Left colon (tissue), 2 donors: Measurements from ENCODE around the gene LRRC23. TPM values are rescaled to one million over a fixed set of nuclear protein-coding genes. Genes with fewer than 3 reads are reported as not detected.

Experiments used
- ATAC-seq: fragments of 200-7000 bp; cut with Tn5 transposase; one replicate; pipeline ENCODE4 v1.9.1; 2020; ENCODE audit warnings: mild to moderate bottlenecking, moderate library complexity
- DNase-seq, 2 donors: peaks; one replicate each; pipeline ENCODE4 v3.0.0-alpha.2; 2020
- intact Hi-C, 2 donors: fragments of 100-400 bp; cut with DNase I in 1 of 2; cut with micrococcal nuclease in 1 of 2; formaldehyde crosslinking; loops; one replicate each; pipeline versions ENCODE4 v1.11.2 to v1.14.0; 2022; cut with DNase I, micrococcal nuclease
- total RNA-seq, 2 donors: library from RNA; stranded (reverse); fragmentation: NEBNext Ultra II Directional; extraction: Animal tissue kit (Norgen Biotek cat#: 25700); gene quantifications; one replicate each; pipeline ENCODE4 v1.2.1, GENCODE V29; 2021
- donor health status: DM: no; HTN: no; CAD: no.
- donor health status: DM: yes; HTN: yes; CAD: no.

Gene LRRC23
- total RNA-seq, 2 donors from 2014 or later = 2.9 to 4.3 TPM

DNA sequence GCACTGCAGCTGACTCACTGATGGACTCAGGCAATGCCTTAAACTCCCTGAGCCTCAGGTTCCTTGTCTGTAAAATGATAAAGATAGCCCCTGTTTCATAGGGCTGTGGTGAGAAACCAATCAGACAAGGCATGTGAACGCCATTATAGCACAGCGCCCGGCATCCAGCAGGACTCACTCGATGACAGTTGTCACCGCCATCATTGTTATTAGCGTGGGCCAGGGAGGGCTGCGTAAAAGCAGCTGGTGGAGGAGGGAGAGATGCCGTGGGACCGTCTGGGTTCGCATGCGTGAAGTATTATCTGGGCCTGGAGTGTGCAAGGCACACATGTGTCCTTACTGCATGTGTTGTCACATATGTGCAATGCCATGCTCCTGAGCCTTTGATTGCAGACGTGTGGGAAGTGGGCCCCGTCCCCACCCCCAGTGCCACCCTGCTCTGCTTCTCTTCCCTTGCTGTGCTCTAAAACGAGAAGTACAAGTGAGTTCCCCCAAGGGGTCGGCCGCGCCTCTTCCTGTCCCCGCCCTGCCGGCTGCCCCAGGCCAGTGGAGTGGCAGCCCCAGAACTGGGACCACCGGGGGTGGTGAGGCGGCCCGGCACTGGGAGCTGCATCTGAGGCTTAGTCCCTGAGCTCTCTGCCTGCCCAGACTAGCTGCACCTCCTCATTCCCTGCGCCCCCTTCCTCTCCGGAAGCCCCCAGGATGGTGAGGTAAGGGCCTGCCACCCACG is 46.4 kb downstream of the LRRC23 start, which contains the start of gene PTPN6:
PTPN6 (plus strand) TSS at position 546 of the 730 bp plus-strand sequence; CDS start at position 703, 157 bp downstream.
- ATAC-seq = no peak
- intact Hi-C loops = loop anchor here in 1 of 2 donors (10.0 kb wide), 1 partner anchor 154 kb away; the partner anchor contains the start of gene C1RL
- peak; percentile 68 to 73 for DNase-seq

DNA sequence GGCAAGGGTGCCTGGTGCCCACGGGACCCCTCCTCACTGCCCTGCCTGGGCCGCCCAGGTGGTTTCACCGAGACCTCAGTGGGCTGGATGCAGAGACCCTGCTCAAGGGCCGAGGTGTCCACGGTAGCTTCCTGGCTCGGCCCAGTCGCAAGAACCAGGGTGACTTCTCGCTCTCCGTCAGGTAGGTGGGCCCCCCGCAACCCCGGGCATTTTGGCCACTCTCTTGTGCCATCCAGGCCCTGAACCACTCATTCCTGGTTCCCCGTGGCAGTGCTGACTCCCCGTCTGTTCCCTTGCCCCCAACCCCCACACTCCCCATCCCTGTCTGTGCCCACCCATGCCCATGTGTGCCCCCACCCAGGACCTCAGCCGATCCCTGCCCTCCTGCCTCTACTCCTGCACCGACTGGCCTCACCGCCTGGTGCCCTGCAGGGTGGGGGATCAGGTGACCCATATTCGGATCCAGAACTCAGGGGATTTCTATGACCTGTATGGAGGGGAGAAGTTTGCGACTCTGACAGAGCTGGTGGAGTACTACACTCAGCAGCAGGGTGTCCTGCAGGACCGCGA is 47.0 kb downstream of the LRRC23 start:
- intact Hi-C loops = loop anchor here in 1 of 2 donors (10.0 kb wide), 1 partner anchor 153 kb away; the partner anchor contains the start of gene C1RL
- ATAC-seq = no peak
- DNase-seq = peak in 1 of 2 donors; percentile 23

DNA sequence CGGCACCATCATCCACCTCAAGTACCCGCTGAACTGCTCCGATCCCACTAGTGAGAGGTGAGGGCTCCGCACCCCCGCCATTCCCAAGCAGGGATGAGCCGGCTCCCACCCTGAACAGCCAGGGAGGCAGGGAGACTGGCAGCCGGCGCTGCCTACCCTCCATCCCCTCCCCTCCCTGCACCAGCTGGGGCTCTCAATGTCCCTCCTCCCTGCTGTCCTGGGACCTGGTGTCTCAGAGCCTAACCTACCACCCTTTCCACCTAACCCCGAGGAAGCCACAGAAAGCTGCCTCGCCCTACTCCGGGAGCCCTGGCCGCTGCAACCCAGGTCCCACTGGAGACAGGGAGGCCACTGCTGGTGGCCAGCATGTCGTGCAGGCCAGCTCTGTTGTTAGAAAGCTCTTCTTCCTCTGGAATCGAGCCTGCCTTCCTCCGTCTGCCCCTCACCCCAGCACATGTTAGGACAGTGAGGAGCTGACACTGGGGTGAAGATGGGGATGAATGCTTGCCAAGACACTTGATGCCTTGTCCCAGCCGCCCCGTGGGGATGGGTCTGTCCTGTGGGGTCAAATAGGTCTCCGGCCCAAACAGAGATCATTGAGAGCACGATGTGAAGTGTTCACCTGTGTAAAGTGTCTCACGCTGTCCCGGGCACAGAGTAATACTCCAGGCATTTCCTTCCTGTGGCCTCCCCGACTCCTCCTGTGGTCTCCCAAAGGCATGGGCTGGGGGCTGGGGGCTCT is 47.7 kb downstream of the LRRC23 start:
- intact Hi-C loops = loop anchor here in 1 of 2 donors (10.0 kb wide), 1 partner anchor 153 kb away; the partner anchor contains the start of gene C1RL
- DNase-seq (peak in 1 of 2 donors; percentile 14), ATAC-seq (no peak)

DNA sequence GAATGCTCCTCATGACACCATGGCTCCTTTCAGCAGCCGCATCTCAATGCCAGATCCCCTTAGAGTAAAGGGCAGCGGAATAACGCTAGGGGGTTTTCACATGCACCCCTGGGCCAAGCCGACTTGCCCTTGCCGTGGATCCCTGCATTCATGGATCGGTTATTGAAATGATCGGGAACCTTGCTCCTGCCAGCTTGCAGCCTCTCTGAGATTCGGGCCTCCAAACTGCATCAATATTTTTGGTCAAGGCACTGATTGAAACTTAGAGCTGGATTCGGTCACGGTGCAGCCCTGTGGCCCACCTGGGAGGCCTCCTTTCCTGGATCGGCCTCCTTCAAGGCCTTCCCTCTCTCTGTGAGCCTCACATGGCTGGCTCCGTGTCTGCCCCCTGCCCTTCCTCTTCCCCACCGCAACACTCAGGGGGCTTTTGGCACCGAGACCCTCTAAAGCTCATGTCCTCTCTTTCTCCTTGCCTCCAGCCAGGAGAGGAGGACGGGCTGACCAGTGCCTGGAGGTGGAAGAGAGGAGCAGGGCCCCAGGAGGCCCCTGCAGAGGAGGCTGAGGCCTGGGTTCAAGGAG is 48.3 kb downstream of the LRRC23 start:
- ATAC-seq (no peak), DNase-seq (no peak)
- intact Hi-C loops = loop anchor here in 1 of 2 donors (10.0 kb wide), 1 partner anchor 152 kb away; the partner anchor contains the start of gene C1RL

DNA sequence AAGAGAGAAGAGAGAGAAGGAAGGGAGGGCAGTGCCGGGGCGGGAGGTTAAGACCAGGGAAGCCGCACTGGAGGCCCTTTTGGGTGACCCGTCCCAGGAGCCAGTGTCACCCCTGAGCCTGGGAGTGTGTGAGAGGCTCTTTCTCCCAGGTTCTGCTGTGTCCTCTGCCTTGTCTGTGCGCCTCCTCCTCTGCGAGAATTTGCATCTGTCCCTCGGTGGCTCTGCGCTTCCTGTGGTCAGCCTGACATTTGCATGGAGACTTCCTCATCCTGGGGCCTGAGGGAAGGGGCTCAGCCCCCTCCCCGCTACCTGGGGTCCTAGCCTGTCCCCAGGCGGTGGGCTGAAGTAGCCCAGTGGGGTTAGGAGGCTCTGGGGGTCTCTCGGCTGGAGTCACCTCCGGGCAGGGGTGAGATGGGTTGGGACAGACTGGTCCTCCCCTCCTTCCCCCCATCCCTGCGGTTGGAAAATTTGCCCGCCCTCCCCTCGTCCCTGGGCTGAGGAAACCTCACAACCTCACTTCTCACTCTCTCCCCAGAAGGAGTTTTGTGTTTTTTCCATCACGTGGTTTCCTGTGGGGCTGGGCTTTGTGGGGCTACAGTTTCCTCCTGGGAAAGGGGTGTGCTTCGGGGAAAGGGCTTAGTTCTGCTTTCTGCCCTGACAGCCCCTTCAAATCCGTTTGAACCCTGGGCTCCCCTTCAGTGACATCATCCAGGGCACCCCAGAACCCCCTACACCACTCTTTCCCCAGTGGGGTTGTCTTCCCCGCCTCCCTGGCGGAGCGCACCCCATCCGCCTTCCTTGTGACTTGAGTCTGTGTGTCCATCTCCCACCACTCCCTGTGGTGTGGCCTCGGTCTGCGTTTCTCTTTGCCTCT is 49.1 kb downstream of the LRRC23 start:
- ATAC-seq (peak; percentile 31), DNase-seq (peak; percentile 63 to 76)

DNA sequence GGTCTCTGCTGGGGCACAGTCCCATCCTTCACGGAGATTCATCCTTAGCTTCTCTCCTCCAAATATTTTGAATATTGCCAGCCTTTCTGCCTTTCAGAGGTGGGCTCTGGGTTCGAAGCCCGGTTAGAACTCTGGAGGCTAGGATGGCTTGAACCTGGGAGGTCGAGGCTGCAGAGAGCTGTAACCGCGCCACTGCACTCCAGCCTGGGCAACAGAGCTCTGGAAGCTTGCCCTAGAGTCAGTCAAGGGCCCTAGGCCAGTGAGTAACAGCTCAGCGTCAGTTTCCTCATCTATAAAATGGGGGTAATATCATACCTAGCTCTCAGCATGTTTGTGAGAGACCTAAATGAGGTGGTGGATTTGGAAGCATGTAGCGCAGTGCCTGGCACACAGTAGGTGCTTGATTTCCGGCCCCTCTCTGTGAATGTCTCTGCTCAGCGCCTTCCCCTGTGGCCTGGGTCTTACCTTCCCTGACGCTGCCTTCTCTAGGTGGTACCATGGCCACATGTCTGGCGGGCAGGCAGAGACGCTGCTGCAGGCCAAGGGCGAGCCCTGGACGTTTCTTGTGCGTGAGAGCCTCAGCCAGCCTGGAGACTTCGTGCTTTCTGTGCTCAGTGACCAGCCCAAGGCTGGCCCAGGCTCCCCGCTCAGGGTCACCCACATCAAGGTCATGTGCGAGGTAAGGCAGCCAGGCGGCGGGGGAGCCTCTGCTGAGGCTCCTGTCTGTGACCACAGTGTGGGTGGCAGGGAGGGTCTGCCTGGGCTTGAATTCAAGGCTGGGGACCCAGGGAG is 49.9 kb downstream of the LRRC23 start:
- no peak for ATAC-seq
- intact Hi-C loops = loop anchor here in 1 of 2 donors (10.0 kb wide), 1 partner anchor 150 kb away; the partner anchor contains the start of gene C1RL
- DNase-seq = peak in 1 of 2 donors; percentile 8

More for the DNA sequence above, 49.1 kb downstream of the LRRC23 start:
- intact Hi-C loops = loop anchor here in 1 of 2 donors (10.0 kb wide), 1 partner anchor 151 kb away; the partner anchor contains the start of gene C1RL

DNA sequence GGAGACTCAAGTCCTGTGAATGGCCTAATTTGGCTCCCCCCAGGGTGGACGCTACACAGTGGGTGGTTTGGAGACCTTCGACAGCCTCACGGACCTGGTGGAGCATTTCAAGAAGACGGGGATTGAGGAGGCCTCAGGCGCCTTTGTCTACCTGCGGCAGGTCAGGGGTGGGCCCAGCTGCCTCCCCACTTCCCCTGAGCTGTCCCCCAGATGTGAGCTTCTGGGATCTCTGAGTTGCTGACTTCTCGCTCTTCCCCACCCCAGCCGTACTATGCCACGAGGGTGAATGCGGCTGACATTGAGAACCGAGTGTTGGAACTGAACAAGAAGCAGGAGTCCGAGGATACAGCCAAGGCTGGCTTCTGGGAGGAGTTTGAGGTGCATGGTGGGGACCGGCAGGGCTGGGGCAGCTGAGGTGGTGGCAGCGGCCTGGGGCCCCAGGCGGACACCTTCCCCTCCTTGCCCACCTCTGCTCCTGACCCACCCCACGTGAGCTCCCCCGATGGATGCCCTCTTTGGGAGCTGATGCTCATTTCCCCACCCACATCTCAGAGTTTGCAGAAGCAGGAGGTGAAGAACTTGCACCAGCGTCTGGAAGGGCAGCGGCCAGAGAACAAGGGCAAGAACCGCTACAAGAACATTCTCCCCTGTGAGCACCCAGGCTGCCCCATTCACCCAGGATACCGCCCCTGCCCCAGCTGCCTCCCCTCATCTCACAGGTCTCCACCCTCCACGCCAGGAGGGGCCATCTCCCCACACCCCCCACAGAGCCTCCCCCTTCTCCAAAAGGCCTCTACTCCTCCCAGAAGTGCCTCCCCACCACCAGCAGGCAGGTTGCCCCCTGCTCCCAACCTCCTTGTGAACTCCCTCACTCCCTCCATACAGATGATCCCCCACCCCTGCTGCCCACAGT is 50.7 kb downstream of the LRRC23 start:
- DNase-seq (peak in 1 of 2 donors; percentile 9), ATAC-seq (no peak)
- intact Hi-C loops = loop anchor here in 1 of 2 donors (10.0 kb wide), 1 partner anchor 149 kb away; the partner anchor contains the start of gene C1RL

DNA sequence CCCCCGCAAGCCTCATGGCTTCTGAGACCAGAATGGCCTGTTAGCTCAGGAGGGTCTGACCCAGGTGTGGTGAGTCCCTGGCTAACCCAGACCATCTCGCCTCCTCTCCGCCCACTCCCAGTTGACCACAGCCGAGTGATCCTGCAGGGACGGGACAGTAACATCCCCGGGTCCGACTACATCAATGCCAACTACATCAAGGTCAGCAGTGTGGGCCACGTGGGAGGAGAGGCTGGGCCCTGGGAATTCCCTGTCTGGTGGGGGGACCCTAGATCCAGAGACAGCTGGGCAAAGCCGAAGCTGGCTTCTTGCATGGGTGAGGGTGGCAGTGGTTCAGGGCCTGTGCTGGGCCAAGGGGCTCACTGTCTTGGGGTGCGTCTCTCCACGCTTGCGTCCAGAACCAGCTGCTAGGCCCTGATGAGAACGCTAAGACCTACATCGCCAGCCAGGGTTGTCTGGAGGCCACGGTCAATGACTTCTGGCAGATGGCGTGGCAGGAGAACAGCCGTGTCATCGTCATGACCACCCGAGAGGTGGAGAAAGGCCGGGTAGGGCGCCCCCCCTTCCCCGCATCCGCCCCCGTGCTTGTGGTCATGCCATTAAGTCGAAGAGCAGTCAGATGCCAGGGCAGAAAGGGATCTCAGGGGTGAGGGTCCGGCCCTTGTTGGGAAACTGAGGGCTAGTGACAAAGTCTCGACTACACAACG is 51.6 kb downstream of the LRRC23 start:
- ATAC-seq (no peak), DNase-seq (no peak)
- intact Hi-C loops = loop anchor here in 1 of 2 donors (10.0 kb wide), 1 partner anchor 149 kb away; the partner anchor contains the start of gene C1RL

DNA sequence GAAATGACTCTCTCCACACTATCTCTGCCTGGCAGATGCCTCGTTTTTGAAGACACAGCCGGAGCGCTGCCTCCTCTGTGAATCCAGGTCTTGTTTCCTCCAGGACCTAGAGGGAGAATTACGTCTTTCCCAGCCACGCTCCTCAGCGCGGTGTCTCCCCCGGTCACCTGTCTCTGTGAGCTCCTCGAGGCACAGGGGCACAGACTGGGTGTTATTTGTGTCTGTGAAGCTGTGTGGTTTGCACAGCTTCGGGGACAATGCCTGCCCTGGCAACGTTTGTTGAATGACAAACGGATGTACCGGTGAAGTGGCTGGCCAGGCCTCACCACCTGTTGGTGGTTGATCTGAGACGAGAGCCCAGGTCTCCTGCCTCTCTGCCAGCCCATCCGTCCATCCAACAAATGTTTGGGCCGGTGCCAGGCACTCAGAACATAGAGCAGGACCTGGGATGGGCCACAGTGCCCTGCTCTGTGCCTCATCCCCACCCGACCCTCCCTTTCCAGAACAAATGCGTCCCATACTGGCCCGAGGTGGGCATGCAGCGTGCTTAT is 52.6 kb downstream of the LRRC23 start:
- DNase-seq (peak in 1 of 2 donors; percentile 25), ATAC-seq (no peak)
- intact Hi-C loops = loop anchor here in 1 of 2 donors (10.0 kb wide), 1 partner anchor 148 kb away; the partner anchor contains the start of gene C1RL

DNA sequence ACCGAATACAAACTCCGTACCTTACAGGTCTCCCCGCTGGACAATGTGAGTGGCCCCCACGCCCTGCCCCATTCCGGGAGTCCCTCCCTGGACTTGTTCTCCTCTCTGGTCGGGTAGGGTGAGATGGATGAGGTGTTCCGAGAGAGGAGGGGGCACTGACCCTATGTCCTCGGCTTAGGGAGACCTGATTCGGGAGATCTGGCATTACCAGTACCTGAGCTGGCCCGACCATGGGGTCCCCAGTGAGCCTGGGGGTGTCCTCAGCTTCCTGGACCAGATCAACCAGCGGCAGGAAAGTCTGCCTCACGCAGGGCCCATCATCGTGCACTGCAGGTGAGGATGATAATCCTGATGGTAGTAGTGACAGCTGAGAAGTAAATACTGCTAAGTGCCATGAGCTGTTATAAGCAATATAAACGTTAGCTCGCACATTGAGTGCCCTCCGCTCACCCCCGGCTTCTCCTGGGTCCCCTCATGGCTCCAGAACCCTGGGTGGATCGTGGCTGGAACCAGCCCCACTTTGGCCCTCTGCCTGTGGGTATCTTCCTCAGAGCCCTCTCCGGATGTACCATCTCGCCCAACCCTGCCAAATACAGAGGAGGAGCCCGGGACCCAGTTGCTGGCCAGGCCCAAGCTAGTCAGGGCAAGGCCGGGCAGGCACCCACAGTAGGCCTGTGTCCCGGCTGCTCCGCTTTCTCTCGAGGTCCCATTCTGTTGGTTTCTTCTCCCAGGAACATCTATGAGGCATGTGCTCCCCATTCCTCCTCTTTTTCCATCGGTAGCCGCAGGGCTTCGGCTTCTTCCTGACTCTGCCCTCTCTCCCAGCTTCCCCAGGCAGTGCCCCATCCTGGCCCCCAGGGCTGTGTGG is 53.4 kb downstream of the LRRC23 start:
- intact Hi-C loops = loop anchor here in 1 of 2 donors (10.0 kb wide), 1 partner anchor 147 kb away; the partner anchor contains the start of gene C1RL
- ATAC-seq (no peak), DNase-seq (peak in 1 of 2 donors; percentile 13)

DNA sequence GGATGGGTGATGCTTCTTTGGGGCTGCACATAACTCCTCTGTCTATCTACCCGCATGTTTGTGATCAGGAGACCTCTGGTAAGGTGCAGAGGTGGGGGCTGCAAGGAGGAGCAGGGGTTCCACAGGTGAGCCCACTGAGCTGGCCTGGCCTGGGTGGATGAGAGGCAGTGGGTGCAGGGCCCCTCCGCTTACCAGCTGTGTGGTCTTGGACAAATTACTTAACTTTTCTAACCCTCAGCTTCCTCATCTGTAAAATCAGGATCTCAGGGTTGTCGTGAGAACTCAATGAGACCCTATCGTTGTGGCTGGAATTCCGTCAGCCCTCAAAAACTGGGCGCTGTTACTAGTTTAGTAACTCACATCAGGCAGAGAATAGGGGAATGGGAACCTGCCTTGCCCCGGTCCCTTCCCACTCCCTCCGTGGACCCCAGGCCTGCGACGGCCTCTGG is 54.0 kb downstream of the LRRC23 start:
- ATAC-seq = no peak
- intact Hi-C loops = loop anchor here in 1 of 2 donors (10.0 kb wide), 1 partner anchor 146 kb away; the partner anchor contains the start of gene C1RL
- no peak for DNase-seq

DNA sequence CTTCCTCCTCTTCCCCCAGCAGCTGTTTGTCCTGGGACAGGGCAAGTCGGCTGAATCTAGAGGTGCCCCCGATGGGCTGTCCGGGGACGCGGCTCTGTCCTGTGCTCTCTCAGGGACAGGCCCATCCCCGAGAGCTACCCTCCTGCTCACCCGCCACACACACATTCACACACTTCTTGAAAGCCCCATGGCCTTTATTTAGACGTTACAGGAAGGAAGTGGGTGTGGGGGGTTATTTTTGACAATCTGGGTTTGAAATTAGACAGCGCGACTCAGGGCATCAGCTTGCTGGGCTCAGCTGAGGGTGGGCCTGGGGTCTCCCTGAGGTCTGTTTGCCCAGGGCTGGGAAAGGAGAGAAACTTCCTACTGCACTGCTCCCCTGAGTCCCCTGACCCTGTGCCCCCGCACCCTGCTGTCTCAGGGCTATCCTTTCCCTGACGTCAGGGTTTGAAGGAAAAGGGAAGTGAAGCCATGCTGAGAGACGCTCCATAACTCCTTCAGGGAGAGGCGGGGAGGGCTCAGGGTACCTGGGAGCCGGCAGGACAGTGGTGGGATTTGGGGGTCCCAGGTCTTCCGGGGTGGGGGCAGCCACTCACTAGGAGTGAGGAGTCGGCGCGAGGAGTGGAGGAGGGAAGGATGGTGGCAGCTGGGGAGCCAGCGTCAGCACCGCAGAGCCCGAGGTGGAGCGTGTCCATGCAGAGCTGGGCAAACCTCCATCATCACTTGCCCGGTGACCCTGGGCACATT is 54.6 kb downstream of the LRRC23 start:
- ATAC-seq (no peak), DNase-seq (peak; percentile 48 to 51)
- intact Hi-C loops = loop anchor here in 1 of 2 donors (10.0 kb wide), 1 partner anchor 146 kb away; the partner anchor contains the start of gene C1RL
